HG02973 (cell line): Measurements from ENCODE around the gene ENDOD1.

Source experiments
- ATAC-seq: cut with Tn5 transposase; IDR thresholded peaks from one replicate; pipeline ENCODE4 v1.9.1; 2021; ENCODE audit warnings: moderate library complexity; ENCODE audit not compliant: unreplicated experiment

Gene ENDOD1

DNA sequence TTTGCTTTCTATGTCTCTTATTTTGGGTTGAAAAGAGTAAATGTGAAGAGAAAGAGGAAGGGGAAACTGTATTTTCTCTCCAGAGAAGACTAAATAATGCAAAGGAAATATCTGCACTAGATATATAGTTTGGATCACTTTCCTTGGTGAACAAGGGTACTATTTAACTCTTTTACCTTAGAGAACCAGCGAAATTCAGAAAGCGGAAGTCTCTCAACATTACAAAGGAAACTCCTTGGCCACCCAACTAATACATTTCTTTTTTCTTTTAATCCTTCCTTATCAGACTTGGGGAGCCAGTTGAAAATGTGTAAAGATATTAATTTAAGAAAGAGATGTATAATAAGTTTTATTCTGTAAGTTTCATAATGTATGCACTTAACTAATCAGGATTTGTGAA is 77.1 kb downstream of the ENDOD1 start:
- ATAC-seq: no peak

GRCh38 chr11:95170294-95170693 is 80.6 kb downstream of the ENDOD1 start:
- no peak for ATAC-seq

DNA sequence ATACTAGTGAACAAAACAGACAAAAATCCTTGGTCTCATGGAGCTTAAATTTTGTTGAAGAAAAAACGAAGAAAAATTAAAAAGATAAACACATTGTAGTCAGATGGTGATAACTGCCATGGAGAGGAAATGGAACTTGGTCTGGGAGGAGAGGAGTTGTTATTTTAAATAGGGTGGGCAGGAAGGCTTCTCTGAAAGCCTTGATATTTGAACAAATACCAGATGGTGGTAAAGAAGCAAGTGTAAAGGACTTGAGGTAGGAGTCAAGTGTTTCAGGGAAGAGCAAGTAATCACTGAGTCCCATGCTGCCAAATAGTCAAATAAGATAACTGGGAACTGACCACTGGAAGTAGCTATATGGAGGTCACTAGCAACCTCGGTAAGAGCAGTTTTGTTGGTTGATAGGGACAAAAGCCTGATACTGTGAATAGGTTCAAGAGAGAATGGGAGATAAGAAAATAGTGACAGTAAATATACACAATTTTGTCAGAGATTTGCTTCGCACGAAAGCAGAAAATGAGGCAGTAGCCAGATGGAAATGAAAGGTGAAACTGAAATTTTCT is 86.3 kb downstream of the ENDOD1 start:
- no peak for ATAC-seq
